IPS DF 19.7 (cell line): ENCODE results near the gene ZBTB47.
A peak's percentile ranks its signal among the peaks of the same experiment; 100 is the strongest.

Source experiments
- DNase-seq: peaks from one replicate; pipeline ENCODE4 v3.0.0-alpha.2; 2013; ENCODE audit warnings: low read depth, low spot score

Gene ZBTB47

GRCh38 chr3:42653560-42654330 is at the start of gene ZBTB47:
Gene ZBTB47, plus strand, starts transcription at chr3:42653697. Its CDS starts 4,659 bp downstream, at chr3:42658356.
- DNase-seq = no peak

GRCh38 chr3:42605546-42606173 is 47.8 kb upstream of the ZBTB47 start:
- DNase-seq = no peak

GRCh38 chr3:42608581-42608980 is 44.9 kb upstream of the ZBTB47 start:
- DNase-seq = no peak

- DNase-seq = no peak
Measured at GRCh38 chr3:42610976-42611375, 42.5 kb upstream of the ZBTB47 start.

- DNase-seq = no peak
Measured at GRCh38 chr3:42612217-42612616, 41.3 kb upstream of the ZBTB47 start.

GRCh38 chr3:42612928-42613327 is 40.6 kb upstream of the ZBTB47 start:
- DNase-seq = no peak

- no peak for DNase-seq
Measured at GRCh38 chr3:42613462-42613861, 40.0 kb upstream of the ZBTB47 start.

- DNase-seq = no peak
Measured at GRCh38 chr3:42631620-42632019, 21.9 kb upstream of the ZBTB47 start.

- no peak for DNase-seq
Measured at GRCh38 chr3:42632146-42632545, 21.4 kb upstream of the ZBTB47 start.

- no peak for DNase-seq
Measured at GRCh38 chr3:42633544-42633943, 20.0 kb upstream of the ZBTB47 start.

- DNase-seq = no peak
Measured at GRCh38 chr3:42635111-42635510, 18.4 kb upstream of the ZBTB47 start.

GRCh38 chr3:42637001-42637400 is 16.5 kb upstream of the ZBTB47 start:
- DNase-seq = no peak

GRCh38 chr3:42638339-42638842 is 15.1 kb upstream of the ZBTB47 start:
- no peak for DNase-seq

GRCh38 chr3:42639192-42639591 is 14.3 kb upstream of the ZBTB47 start:
- DNase-seq = no peak

- no peak for DNase-seq
Measured at GRCh38 chr3:42640129-42640528, 13.4 kb upstream of the ZBTB47 start.

GRCh38 chr3:42640771-42641370 is 12.6 kb upstream of the ZBTB47 start:
- DNase-seq = no peak

GRCh38 chr3:42647821-42648459 is 5.6 kb upstream of the ZBTB47 start:
- peak; percentile 57 for DNase-seq

GRCh38 chr3:42649006-42649405 is 4.5 kb upstream of the ZBTB47 start:
- no peak for DNase-seq

GRCh38 chr3:42649783-42650182 is 3.7 kb upstream of the ZBTB47 start:
- DNase-seq = no peak

- no peak for DNase-seq
Measured at GRCh38 chr3:42651248-42652091, 2.0 kb upstream of the ZBTB47 start.

GRCh38 chr3:42652251-42652610 is 1.3 kb upstream of the ZBTB47 start:
- DNase-seq = no peak
